GM06990 (cell line): Measurements from ENCODE around the gene CPED1.

Source experiments
- DNase-seq: peaks from one replicate; pipeline ENCODE4 v3.0.0-alpha.2; 2011; ENCODE audit not compliant: insufficient read length; ENCODE audit errors: extremely low read depth
- H3K27me3 ChIP-seq: replicated peaks from 2 replicates; pipeline ENCODE4 v1.6.0; 2011; ENCODE audit warnings: low read length; ENCODE audit not compliant: control insufficient read depth, insufficient read depth
- H3K36me3 ChIP-seq: 2 replicates; pipeline ENCODE4 v1.5.1; 2011; ENCODE audit warnings: low read length; ENCODE audit not compliant: control insufficient read depth, insufficient read depth
- H3K4me3 ChIP-seq: replicated peaks from 2 replicates; pipeline ENCODE4 v1.5.1; 2011; ENCODE audit warnings: low read depth, mild to moderate bottlenecking, control low read depth, low read length
- CTCF ChIP-seq: IDR thresholded peaks from 2 replicates; pipeline ENCODE4 v1.5.1; 2011; ENCODE audit warnings: low read length, control low read depth, mild to moderate bottlenecking, inconsistent platforms; ENCODE audit not compliant: insufficient read depth, poor library complexity, severe bottlenecking

Gene CPED1

GRCh38 chr7:121297843-121298242 is 309.3 kb downstream of the CPED1 start:
- no peak for TF ChIP-seq CTCF
- DNase-seq = no peak

GRCh38 chr7:121298831-121299239 is 310.3 kb downstream of the CPED1 start:
- no peak for TF ChIP-seq CTCF
- Histone ChIP-seq H3K36me3 (no peaks in the 10 kb centered on the region), H3K4me3 (no peak overlapping the region), H3K27me3 (no peaks in the 10 kb centered on the region)
- DNase-seq = no peak

More at GRCh38 chr7:121297843-121298242, 309.3 kb downstream of the CPED1 start:
- H3K36me3 ChIP-seq = no peaks in the 10 kb centered on the region
- H3K27me3 ChIP-seq = no peaks in the 10 kb centered on the region
- no peak overlapping the region for H3K4me3 ChIP-seq

GRCh38 chr7:121300685-121301420 is 312.3 kb downstream of the CPED1 start:
- DNase-seq = no peak
- TF ChIP-seq CTCF = no peak
- Histone ChIP-seq H3K36me3 (no peaks in the 10 kb centered on the region), H3K27me3 (no peaks in the 10 kb centered on the region), H3K4me3 (no peak overlapping the region)

GRCh38 chr7:121301446-121302213 is 313.1 kb downstream of the CPED1 start:
- no peak for TF ChIP-seq CTCF
- no peak for DNase-seq

GRCh38 chr7:121302214-121302745 is 313.8 kb downstream of the CPED1 start:
- Histone ChIP-seq H3K27me3 (no peaks in the 10 kb centered on the region), H3K4me3 (no peak overlapping the region), H3K36me3 (no peaks in the 10 kb centered on the region)
- peak; percentile 27 for DNase-seq
- no peak for TF ChIP-seq CTCF

More at GRCh38 chr7:121301446-121302213, 313.1 kb downstream of the CPED1 start:
- H3K36me3 ChIP-seq = no peaks in the 10 kb centered on the region
- no peaks in the 10 kb centered on the region for H3K27me3 ChIP-seq
- H3K4me3 ChIP-seq = no peak overlapping the region
